ENCODE results near the gene KCNQ5. TPM values are rescaled to one million over a fixed set of nuclear protein-coding genes. Genes with fewer than 3 reads are reported as not detected.

The KCNQ5 gene
- total RNA-seq, 1 experiment from 2014 or later, result 2.0 TPM

GRCh38 chr6:72968704-72969103 is 346.8 kb downstream of the KCNQ5 start:
- no peaks in the 10 kb centered on the region for H3K36me3 Mint-ChIP-seq
- ATAC-seq (no peak), DNase-seq (ENCODE audit: low spot score) (no peak)
- H3K9me3 Mint-ChIP-seq, result no peaks in the 10 kb centered on the region
- ChIA-PET POLR2A (no interaction called here), CTCF (no interaction called here)
- no peak overlapping the region for H3K27ac Mint-ChIP-seq
- TF ChIP-seq JAZF1 (CRISPR knock-in tag; IDR thresholded peaks at IDR 0.05) (no peak), JUN (CRISPR knock-in tag; IDR thresholded peaks at IDR 0.05) (no peak), MAX (CRISPR knock-in tag; IDR thresholded peaks at IDR 0.05) (no peak), FOXK1 (CRISPR knock-in tag; IDR thresholded peaks at IDR 0.05) (no peak)
- H3K27me3 Mint-ChIP-seq (ENCODE audit: low read depth), result no peaks in the 10 kb centered on the region
- no peaks in the 10 kb centered on the region for H3K4me1 Mint-ChIP-seq
- no peak overlapping the region for H3K4me3 Mint-ChIP-seq

GRCh38 chr6:72969666-72970065 is 347.8 kb downstream of the KCNQ5 start:
- TF ChIP-seq ZNF423 (CRISPR knock-in tag; IDR thresholded peaks at IDR 0.05) (no peak), ATF1 (CRISPR knock-in tag; IDR thresholded peaks at IDR 0.05) (no peak), MXD4 (CRISPR knock-in tag; IDR thresholded peaks at IDR 0.05; ENCODE audit: borderline replicate concordance) (no peak), NFE2L1 (CRISPR knock-in tag; IDR thresholded peaks at IDR 0.05) (no peak), ATF6 (CRISPR knock-in tag; IDR thresholded peaks at IDR 0.05) (no peak), TEAD4 (CRISPR knock-in tag; IDR thresholded peaks at IDR 0.05) (no peak), CTCF (IDR thresholded peaks at IDR 0.05) (no peak), ZNF263 (CRISPR knock-in tag; IDR thresholded peaks at IDR 0.05; ENCODE audit: low read depth) (no peak), ZNF281 (CRISPR knock-in tag; IDR thresholded peaks at IDR 0.05) (no peak), ATF3 (CRISPR knock-in tag; conservative IDR thresholded peaks at IDR 0.05) (no peak), ZNF512 (CRISPR knock-in tag; IDR thresholded peaks at IDR 0.05; ENCODE audit: borderline replicate concordance) (no peak), MYBL2 (CRISPR knock-in tag; IDR thresholded peaks at IDR 0.05) (no peak), ZNF317 (CRISPR knock-in tag; IDR thresholded peaks at IDR 0.05; ENCODE audit: borderline replicate concordance, low read depth) (no peak), ZNF219 (CRISPR knock-in tag; IDR thresholded peaks at IDR 0.05; ENCODE audit: borderline replicate concordance) (no peak), ZNF121 (CRISPR knock-in tag; IDR thresholded peaks at IDR 0.05) (no peak)
- no peaks in the 10 kb centered on the region for H3K27me3 Mint-ChIP-seq (ENCODE audit: low read depth)
- ATAC-seq (no peak), DNase-seq (ENCODE audit: low spot score) (no peak)
- no peak overlapping the region for H3K27ac Mint-ChIP-seq
- POLR2A ChIA-PET, result no interaction called here
- no peaks in the 10 kb centered on the region for H3K4me1 Mint-ChIP-seq
- no peak overlapping the region for H3K4me3 Mint-ChIP-seq
- CTCF ChIA-PET, result no interaction called here
- H3K36me3 Mint-ChIP-seq, result no peaks in the 10 kb centered on the region
- no peaks in the 10 kb centered on the region for H3K9me3 Mint-ChIP-seq

Measured in WTC11 (cell line).